ENCODE data around the gene CNPY4. TPM values are rescaled to one million over a fixed set of nuclear protein-coding genes. Genes with fewer than 3 reads are reported as not detected.

The CNPY4 gene
- polyA plus RNA-seq, 1 experiment, result 29.7 TPM

DNA sequence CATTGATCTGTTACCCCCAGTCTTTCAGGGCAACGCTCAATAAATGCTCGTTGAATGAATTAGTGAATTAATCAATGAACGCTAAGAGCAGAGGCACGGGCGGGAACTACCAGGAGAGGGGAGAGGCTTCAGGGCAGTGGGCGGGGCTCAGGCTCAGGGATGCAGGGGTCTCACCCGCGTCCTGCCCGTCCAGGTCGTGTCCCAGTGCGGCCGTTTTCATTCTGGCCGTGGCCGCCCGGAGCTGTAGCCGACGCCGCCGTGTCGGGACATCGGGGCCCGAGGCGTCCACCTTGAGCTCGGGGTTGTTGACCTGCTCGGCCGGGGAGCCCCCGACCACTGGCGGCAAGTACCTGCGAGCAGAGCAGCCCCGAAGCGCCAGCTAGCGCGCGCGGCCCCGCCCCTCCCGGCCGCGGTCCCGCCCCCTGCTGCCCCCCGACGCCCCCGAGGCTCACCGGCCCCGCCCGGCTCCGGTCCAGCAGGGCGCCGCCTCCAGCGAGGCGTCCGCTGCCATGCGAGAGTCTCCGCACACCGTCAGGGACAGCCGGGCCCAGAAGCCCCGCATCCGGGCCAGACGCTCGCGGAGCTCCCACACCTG is 51.8 kb downstream of the CNPY4 start:
- TF ChIP-seq CTCF (IDR thresholded peaks at IDR 0.05; ENCODE audit: low read depth, low read length), result no peak
- H3K4me3 ChIP-seq (ENCODE audit: low read depth, low read length), result no peak overlapping the region
- H3K27ac ChIP-seq (ENCODE audit: low read depth, low read length), result no peak overlapping the region
- peaks cover 2% of the 10 kb centered on the region for H3K27me3 ChIP-seq (ENCODE audit: control insufficient read depth, insufficient read depth, low read length)
- POLR2A ChIA-PET, result no interaction called here
- H3K9me3 ChIP-seq (ENCODE audit: control insufficient read depth, insufficient read depth, low read length), result no peaks in the 10 kb centered on the region
- no peak for DNase-seq (ENCODE audit: low read depth, low spot score)
- CTCF ChIA-PET, result no interaction called here

GRCh38 chr7:100171840-100172239 is 52.4 kb downstream of the CNPY4 start:
- no peak for TF ChIP-seq CTCF (IDR thresholded peaks at IDR 0.05; ENCODE audit: low read depth, low read length)
- POLR2A ChIA-PET, result no interaction called here
- CTCF ChIA-PET, result interaction anchor here (1.1 kb wide), 1 partner anchor 39 kb away, joined by 3 read pairs; no protein-coding TSS in a partner anchor
- no peak overlapping the region for H3K27ac ChIP-seq (ENCODE audit: low read depth, low read length)
- DNase-seq (ENCODE audit: low read depth, low spot score), result no peak
- no peak overlapping the region for H3K4me3 ChIP-seq (ENCODE audit: low read depth, low read length)
- peaks cover 2% of the 10 kb centered on the region for H3K27me3 ChIP-seq (ENCODE audit: control insufficient read depth, insufficient read depth, low read length)
- H3K9me3 ChIP-seq (ENCODE audit: control insufficient read depth, insufficient read depth, low read length), result no peaks in the 10 kb centered on the region

- DNase-seq (ENCODE audit: low read depth, low spot score), result no peak
- ChIA-PET POLR2A (no interaction called here), CTCF (interaction anchor here (0.6 kb wide), 1 partner anchor 40 kb away, joined by 3 read pairs; no protein-coding TSS in a partner anchor)
- H3K27me3 ChIP-seq (ENCODE audit: control insufficient read depth, insufficient read depth, low read length), result no peaks in the 10 kb centered on the region
- H3K9me3 ChIP-seq (ENCODE audit: control insufficient read depth, insufficient read depth, low read length), result peaks cover 6% of the 10 kb centered on the region
- no peak overlapping the region for H3K27ac ChIP-seq (ENCODE audit: low read depth, low read length)
- no peak for TF ChIP-seq CTCF (IDR thresholded peaks at IDR 0.05; ENCODE audit: low read depth, low read length)
- H3K4me3 ChIP-seq (ENCODE audit: low read depth, low read length), result no peak overlapping the region
Measured at GRCh38 chr7:100173806-100174495, 54.5 kb downstream of the CNPY4 start.

- Histone ChIP-seq H3K4me3 (ENCODE audit: low read depth, low read length) (no peak overlapping the region), H3K9me3 (ENCODE audit: control insufficient read depth, insufficient read depth, low read length) (peaks cover 6% of the 10 kb centered on the region), H3K27ac (ENCODE audit: low read depth, low read length) (no peak overlapping the region), H3K27me3 (ENCODE audit: control insufficient read depth, insufficient read depth, low read length) (no peaks in the 10 kb centered on the region)
- DNase-seq (ENCODE audit: low read depth, low spot score), result no peak
- POLR2A ChIA-PET, result no interaction called here
- TF ChIP-seq CTCF (IDR thresholded peaks at IDR 0.05; ENCODE audit: low read depth, low read length), result no peak
- CTCF ChIA-PET, result no interaction called here
Measured at GRCh38 chr7:100174582-100174981, 55.1 kb downstream of the CNPY4 start.

Small RNAs within 50 kb of the gene (small RNA-seq; reads per million reads assigned to genes)
- 29,865 reads per million, percentile 100 among the genes with 10 or more reads in this experiment for gene MIR106B (ENCODE audit: insufficient read length, low read depth)
- 14,751 reads per million, percentile 99 among the genes with 10 or more reads in this experiment for gene MIR25 (ENCODE audit: insufficient read length, low read depth)
- gene MIR93 (ENCODE audit: insufficient read length, low read depth), result 4,957 reads per million, percentile 98 among the genes with 10 or more reads in this experiment

Other genes starting within 250 kb of the CNPY4 start
- gene OR2AE1, start 242.6 kb upstream of the CNPY4 start, polyA plus RNA-seq (2011; rRNA removed), result not detected in 2 replicates
- gene TRIM4, start 200.1 kb upstream of the CNPY4 start, polyA plus RNA-seq (2011; rRNA removed), result 27.0 and 32.7 TPM in 2 replicates
- gene GJC3, start 190.0 kb upstream of the CNPY4 start, polyA plus RNA-seq (2011; rRNA removed), result not detected in 2 replicates
- gene AZGP1, start 143.6 kb upstream of the CNPY4 start, polyA plus RNA-seq (2011; rRNA removed), result not detected in 2 replicates
- gene ZKSCAN1, start 104.0 kb upstream of the CNPY4 start, polyA plus RNA-seq (2011; rRNA removed), result 36.8 and 42.7 TPM in 2 replicates
- gene ZSCAN21, start 69.9 kb upstream of the CNPY4 start, polyA plus RNA-seq (2011; rRNA removed), result 13.9 and 15.2 TPM in 2 replicates
- 35.3 and 37.0 TPM in 2 replicates for gene ZNF3, start 37.9 kb upstream of the CNPY4 start, polyA plus RNA-seq (2011; rRNA removed)
- 265 and 308 TPM in 2 replicates for gene COPS6, start 30.7 kb upstream of the CNPY4 start, polyA plus RNA-seq (2011; rRNA removed)
- 39.5 and 44.2 TPM in 2 replicates for gene MCM7, start 18.2 kb upstream of the CNPY4 start, polyA plus RNA-seq (2011; rRNA removed)
- gene AP4M1, start 18.0 kb upstream of the CNPY4 start, polyA plus RNA-seq (2011; rRNA removed), result 25.4 and 26.1 TPM in 2 replicates
- 28.2 and 31.2 TPM in 2 replicates for gene TAF6, start 276 bp upstream of the CNPY4 start, polyA plus RNA-seq (2011; rRNA removed)
- 0.55 and 0.56 TPM in 2 replicates for gene MBLAC1, start 7.3 kb downstream of the CNPY4 start, polyA plus RNA-seq (2011; rRNA removed)
- gene LAMTOR4, start 29.3 kb downstream of the CNPY4 start, polyA plus RNA-seq (2011; rRNA removed), result 122 and 160 TPM in 2 replicates
- 3.5 and 6.2 TPM in 2 replicates for gene TRAPPC14, start 39.1 kb downstream of the CNPY4 start, polyA plus RNA-seq (2011; rRNA removed)
- 14.4 and 16.0 TPM in 2 replicates for gene GAL3ST4, start 49.0 kb downstream of the CNPY4 start, polyA plus RNA-seq (2011; rRNA removed)
- 2.6 TPM in 2 replicates for gene GPC2, start 57.7 kb downstream of the CNPY4 start, polyA plus RNA-seq (2011; rRNA removed)
- 0.15 and 0.22 TPM in 2 replicates for gene STAG3, start 58.3 kb downstream of the CNPY4 start, polyA plus RNA-seq (2011; rRNA removed)
- 0.42 TPM in 1 of 2 replicates, not detected in the other for gene PVRIG, start 100.3 kb downstream of the CNPY4 start, polyA plus RNA-seq (2011; rRNA removed)
- not detected in 2 replicates for gene SPDYE3, start 188.1 kb downstream of the CNPY4 start, polyA plus RNA-seq (2011; rRNA removed)
- gene PILRB, start 238.5 kb downstream of the CNPY4 start, polyA plus RNA-seq (2011; rRNA removed), result 6.6 and 7.0 TPM in 2 replicates